GM12874 (cell line): Measurements from ENCODE around the gene SCAMP2.

ENCODE experiments used
- TF ChIP-seq, protein P1 (sequence below): IDR thresholded peaks from 2 replicates; pipeline ENCODE4 v1.5.1; 2011; ENCODE audit warnings: low read depth, mild to moderate bottlenecking, control low read depth, low read length, moderate library complexity; ENCODE audit not compliant: insufficient read depth

Gene SCAMP2

DNA sequence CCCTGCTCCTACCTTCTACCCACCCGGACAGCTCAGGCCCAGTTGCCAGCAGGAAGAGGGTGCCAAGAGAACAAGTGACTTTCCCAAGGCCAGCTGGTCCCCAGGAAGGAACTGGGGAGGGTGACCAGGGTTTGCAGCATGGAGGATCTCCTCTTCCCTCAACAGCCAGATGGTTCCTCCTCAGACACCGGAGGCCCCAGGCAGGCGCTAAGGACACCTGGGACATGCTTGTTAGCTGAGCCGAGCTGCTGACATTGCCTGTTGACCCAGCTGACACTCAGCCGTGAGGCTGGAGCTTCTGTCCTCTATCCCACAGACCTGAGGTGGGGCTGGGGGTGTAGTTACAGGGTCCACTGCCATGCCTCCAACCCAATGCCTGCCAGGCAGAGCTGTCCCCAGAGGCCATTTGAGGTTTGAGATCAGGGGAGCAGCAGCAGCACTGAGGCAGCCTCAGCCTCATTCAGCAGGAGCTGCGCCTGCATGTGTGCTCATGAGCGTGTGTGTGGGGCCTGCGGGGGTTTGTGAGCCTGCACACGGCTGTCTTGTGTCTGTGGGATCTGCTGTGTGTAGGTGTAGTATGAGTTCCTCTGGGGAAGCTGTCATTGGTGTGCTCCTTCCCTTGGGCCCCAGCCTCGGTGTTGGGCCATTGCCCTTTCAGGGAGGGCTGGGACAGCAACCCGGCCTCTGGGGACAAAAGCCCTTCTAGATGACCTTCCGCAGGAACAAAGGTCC lies 39.6 kb downstream of the SCAMP2 start:
- TF ChIP-seq, protein P1, sequence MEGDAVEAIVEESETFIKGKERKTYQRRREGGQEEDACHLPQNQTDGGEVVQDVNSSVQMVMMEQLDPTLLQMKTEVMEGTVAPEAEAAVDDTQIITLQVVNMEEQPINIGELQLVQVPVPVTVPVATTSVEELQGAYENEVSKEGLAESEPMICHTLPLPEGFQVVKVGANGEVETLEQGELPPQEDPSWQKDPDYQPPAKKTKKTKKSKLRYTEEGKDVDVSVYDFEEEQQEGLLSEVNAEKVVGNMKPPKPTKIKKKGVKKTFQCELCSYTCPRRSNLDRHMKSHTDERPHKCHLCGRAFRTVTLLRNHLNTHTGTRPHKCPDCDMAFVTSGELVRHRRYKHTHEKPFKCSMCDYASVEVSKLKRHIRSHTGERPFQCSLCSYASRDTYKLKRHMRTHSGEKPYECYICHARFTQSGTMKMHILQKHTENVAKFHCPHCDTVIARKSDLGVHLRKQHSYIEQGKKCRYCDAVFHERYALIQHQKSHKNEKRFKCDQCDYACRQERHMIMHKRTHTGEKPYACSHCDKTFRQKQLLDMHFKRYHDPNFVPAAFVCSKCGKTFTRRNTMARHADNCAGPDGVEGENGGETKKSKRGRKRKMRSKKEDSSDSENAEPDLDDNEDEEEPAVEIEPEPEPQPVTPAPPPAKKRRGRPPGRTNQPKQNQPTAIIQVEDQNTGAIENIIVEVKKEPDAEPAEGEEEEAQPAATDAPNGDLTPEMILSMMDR, result no peak

DNA sequence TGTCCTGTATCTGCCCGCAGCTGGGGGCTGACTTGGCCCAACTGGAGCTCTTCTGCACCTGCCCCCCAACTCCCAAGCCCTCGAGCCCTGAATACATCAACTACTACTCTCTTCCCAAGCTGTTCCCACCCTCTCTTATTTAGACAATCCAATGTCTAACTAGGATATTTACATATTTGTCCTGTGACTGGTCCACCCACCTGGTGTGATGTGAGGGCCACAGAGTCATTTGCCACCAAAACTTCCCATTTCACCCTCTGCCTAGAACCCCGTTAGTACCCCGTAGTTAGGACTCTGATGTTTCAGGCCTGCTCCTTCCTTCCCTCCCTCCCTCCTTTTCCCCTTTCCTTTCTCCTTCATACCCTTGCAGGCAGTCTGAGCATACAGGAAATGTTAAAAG lies 40.3 kb downstream of the SCAMP2 start:
- TF ChIP-seq, protein P1, result no peak

DNA sequence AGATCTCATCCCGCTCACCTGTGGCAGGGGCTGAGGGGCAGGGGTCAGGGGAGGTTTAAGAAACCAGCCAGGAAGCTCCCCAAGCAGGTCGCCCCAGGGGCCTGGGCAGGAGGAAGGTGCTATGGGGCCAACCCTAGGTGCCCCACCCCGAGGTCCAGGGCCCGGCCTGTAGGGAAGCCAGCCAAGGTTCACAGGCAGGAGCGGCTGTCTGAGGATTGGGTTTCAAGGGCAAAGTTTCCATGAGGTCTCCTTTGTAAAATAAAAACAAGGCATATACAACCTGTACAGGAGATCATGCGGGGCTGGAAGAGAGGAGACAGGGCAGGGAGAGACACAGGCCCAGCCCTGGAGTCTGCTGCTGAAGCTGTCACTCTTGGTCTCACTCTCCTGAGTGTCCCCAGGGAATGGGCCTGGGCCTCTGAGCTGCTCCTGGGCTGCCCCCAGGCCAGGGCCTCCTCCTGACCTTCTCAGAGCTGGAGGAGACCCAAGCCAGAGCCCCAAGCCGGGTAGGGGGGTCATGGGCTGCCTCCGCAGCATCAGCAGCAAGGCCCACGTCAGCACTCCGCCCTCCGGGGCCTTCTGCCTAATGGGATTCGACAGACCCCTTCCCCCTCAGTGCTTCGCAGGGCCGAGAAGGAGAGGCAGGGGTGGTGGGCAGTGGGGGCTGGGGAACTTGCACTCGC lies 41.2 kb downstream of the SCAMP2 start:
- TF ChIP-seq, protein P1, result no peak

DNA sequence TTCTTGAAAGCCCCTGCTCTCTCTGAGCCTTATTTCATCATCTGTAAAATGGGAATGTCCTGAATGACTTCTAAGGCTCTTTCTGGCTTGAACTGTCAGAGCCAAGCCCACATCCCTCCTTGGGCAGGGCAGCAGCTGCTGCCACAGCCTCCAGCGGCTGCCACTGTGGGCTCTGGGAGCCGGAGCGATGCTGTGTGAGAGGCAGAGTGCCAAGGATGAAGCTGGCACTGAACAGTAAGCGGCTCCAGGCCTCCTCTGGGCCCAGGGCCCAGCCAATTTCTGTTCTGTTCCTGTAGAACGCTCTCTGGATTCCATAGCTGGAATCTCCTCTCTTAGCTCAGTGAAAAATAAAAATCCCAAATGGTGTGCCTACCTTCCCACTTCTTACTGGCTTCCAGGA lies 42.3 kb downstream of the SCAMP2 start:
- TF ChIP-seq, protein P1, result no peak

DNA sequence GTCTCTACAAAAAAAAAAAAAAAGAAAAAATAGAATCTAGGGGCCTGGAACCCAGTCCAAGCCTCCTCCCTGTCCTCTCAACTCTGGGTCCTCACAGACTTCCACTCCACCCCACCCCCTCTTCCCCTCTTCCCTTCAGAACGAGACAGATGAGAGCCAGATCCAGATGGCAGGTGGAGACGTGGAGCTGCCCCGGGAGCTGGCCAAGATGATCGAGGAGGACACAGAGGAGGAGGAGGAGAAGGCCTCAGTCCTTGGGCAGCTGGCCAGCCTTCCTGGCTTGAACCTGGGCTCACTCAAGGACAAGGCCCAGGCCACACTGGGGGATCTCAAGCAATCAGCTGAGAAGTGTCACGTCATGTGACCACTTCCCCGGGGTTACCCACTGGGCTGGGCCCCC lies 43.2 kb downstream of the SCAMP2 start:
- TF ChIP-seq, protein P1, result no peak

DNA sequence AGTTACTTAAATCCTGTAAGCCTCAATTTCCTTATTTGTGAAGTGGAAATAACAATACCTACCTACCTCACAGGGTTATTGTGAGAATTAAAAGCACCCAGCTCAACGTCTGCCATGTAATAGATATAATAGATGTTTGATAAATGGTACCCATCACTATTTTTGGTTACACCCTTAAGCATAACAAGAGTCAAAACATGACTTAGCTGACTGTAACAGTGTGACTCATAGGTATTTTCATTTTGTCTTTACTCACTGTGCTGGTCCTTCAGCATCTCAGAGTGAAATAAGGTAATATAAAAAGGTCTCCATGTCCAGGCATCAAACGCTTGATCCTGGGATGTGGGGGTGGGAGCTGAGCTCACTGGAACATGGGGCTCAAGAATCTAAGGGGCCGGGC lies 43.7 kb downstream of the SCAMP2 start:
- TF ChIP-seq, protein P1, result no peak

DNA sequence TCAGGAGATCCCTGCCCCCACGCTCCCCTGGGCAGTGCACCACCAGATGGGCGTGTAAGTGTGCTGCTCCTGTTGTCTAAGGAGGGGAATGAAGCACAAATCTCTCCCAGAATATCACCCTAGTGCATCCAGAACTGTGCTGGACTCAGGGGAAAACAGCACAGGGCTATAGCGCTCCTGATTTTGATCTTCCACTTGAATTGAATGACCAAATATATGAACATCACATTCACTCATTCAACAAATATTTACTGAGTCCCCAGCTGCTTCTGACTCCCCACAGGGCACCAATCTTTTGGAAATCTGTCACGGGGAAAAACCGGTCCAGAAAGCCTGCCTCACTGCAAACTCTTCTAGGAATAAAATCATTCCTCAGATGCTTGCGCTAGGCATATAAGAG lies 44.3 kb downstream of the SCAMP2 start:
- TF ChIP-seq, protein P1, result no peak
